Upper lobe of left lung (tissue), 4 donors: ENCODE measurements around the gene MED27.

Source experiments
- POLR2A ChIP-seq, 4 donors: fragments of 450-650 bp; IDR thresholded peaks; one replicate each; pipeline ENCODE4 v1.5.1; 2016 to 2017; ENCODE audit warnings: antibody characterized with exemption in 4 of 4, mild to moderate bottlenecking in 2 of 4
- TF ChIP-seq, protein P1 (sequence below), 6 experiments: fragments of 450-650 bp in 4 of 6; fragments of 200-600 bp in 2 of 6; sonication (generic) in 2 of 6; IDR thresholded peaks; one replicate each; pipeline ENCODE4 v1.5.1; 2016 to 2019; ENCODE audit warnings: antibody characterized with exemption in 6 of 6

DNA sequence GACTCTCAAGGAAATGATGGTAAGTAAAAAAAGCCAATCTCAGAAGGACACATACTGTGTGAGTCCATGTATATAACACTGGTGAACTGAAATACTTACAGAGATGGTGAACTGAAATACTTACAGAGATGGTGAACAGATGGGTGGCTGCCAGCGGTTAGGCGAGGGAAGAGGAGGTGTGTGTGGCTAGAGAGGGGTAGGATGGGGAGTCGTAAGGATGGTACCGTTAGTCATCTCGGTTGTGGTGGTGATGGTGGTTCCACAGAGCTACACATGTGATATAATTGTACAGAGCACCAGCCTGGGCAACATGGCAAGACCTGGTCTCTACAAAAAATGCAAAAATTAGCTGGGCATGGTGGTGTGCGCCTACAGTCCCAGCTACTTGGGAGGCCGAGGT, 226.2 kb downstream of the MED27 start:
- TF ChIP-seq, protein P1, sequence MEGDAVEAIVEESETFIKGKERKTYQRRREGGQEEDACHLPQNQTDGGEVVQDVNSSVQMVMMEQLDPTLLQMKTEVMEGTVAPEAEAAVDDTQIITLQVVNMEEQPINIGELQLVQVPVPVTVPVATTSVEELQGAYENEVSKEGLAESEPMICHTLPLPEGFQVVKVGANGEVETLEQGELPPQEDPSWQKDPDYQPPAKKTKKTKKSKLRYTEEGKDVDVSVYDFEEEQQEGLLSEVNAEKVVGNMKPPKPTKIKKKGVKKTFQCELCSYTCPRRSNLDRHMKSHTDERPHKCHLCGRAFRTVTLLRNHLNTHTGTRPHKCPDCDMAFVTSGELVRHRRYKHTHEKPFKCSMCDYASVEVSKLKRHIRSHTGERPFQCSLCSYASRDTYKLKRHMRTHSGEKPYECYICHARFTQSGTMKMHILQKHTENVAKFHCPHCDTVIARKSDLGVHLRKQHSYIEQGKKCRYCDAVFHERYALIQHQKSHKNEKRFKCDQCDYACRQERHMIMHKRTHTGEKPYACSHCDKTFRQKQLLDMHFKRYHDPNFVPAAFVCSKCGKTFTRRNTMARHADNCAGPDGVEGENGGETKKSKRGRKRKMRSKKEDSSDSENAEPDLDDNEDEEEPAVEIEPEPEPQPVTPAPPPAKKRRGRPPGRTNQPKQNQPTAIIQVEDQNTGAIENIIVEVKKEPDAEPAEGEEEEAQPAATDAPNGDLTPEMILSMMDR (IDR thresholded peaks at IDR 0.05): no peak
- TF ChIP-seq POLR2A (IDR thresholded peaks at IDR 0.05): no peak
